Measurements from ENCODE around the gene SERAC1.

GRCh38 chr6:158068156-158068892, 99.7 kb downstream of the SERAC1 start:
- TF ChIP-seq POLR2A (IDR thresholded peaks at IDR 0.05) (no peak), POLR2AphosphoS5 (IDR thresholded peaks at IDR 0.05) (no peak), CTCF (IDR thresholded peaks at IDR 0.05) (no peak), EP300 (IDR thresholded peaks at IDR 0.05) (no peak)
